ENCODE data around the gene HACD4.
"Not testable (repeated sequence)": the region's sequence is repeated elsewhere in the genome, so short reads cannot be mapped to it uniquely, and the experiment has no call there.

Gene HACD4

GRCh38 chr9:20973246-20973947 lies 58.0 kb downstream of the HACD4 start:
- not testable (repeated sequence) for DNase-seq (ENCODE audit: low spot score)

- DNase-seq (ENCODE audit: low spot score) = no peak
Observed at GRCh38 chr9:20972684-20973083, 58.8 kb downstream of the HACD4 start.

- DNase-seq (ENCODE audit: low spot score) = no peak
Observed at GRCh38 chr9:20962536-20963225, 68.8 kb downstream of the HACD4 start.

GRCh38 chr9:20950707-20951106 lies 80.7 kb downstream of the HACD4 start:
- DNase-seq (ENCODE audit: low spot score) = no peak
